ENCODE results near the gene ITSN1.

ITSN1 gene

GRCh38 chr21:33789697-33790096 is 147.4 kb downstream of the ITSN1 start:
- TF ChIP-seq CTCF (conservative IDR thresholded peaks at IDR 0.05): no peak
- peak overlapping the region; percentile 93 for H3K27ac ChIP-seq

GRCh38 chr21:33791073-33791472 is 148.8 kb downstream of the ITSN1 start:
- H3K27ac ChIP-seq: peak overlapping the region; percentile 93
- TF ChIP-seq CTCF (conservative IDR thresholded peaks at IDR 0.05): no peak

GRCh38 chr21:33794596-33794995 is 152.3 kb downstream of the ITSN1 start:
- H3K27ac ChIP-seq: no peak overlapping the region
- no peak for TF ChIP-seq CTCF (conservative IDR thresholded peaks at IDR 0.05)

GRCh38 chr21:33797565-33797964 is 155.3 kb downstream of the ITSN1 start:
- peak overlapping the region; percentile 23; the same call in 1 of the 2 replicates for H3K27ac ChIP-seq
- no peak for TF ChIP-seq CTCF (conservative IDR thresholded peaks at IDR 0.05)

- no peak overlapping the region for H3K27ac ChIP-seq
- no peak for TF ChIP-seq CTCF (conservative IDR thresholded peaks at IDR 0.05)
Observed at GRCh38 chr21:33799378-33800090, 157.2 kb downstream of the ITSN1 start.

GRCh38 chr21:33800753-33801423 is 158.6 kb downstream of the ITSN1 start:
- no peak for TF ChIP-seq CTCF (conservative IDR thresholded peaks at IDR 0.05)
- H3K27ac ChIP-seq: peak overlapping the region; percentile 79

- TF ChIP-seq CTCF (conservative IDR thresholded peaks at IDR 0.05): no peak
- peak overlapping the region; percentile 79 for H3K27ac ChIP-seq
Observed at GRCh38 chr21:33801424-33802405, 159.4 kb downstream of the ITSN1 start.

All from VCaP (cell line).